Cardiac muscle cell (in vitro differentiated cells and primary cell): ENCODE data around the gene AQP7. TPM values are rescaled to one million over a fixed set of nuclear protein-coding genes. Genes with fewer than 3 reads are reported as not detected.

Source experiments
- DNase-seq, 2 donors: peaks; one replicate each; pipeline versions ENCODE4 v3.0.0 to v3.0.0-alpha.2; 2010 to 2017; ENCODE audit warnings: low read depth in 1 of 2, low spot score in 1 of 2
- H3K27ac ChIP-seq: fragments of 200-600 bp; sonication (generic); 2 replicates; pipeline ENCODE4 v1.5.1; 2016
- H3K27me3 ChIP-seq: fragments of 200-600 bp; sonication (generic); 2 replicates; pipeline ENCODE4 v1.6.0; 2016; ENCODE audit warnings: control low read depth
- H3K36me3 ChIP-seq: fragments of 200-600 bp; sonication (generic); 2 replicates; pipeline ENCODE4 v1.5.1; 2016; ENCODE audit warnings: control low read depth
- H3K4me1 ChIP-seq: fragments of 200-600 bp; sonication (generic); 2 replicates; pipeline ENCODE4 v1.8.1; 2017; ENCODE audit warnings: low read depth, mild to moderate bottlenecking, mixed run types
- H3K4me3 ChIP-seq: fragments of 200-600 bp; sonication (generic); 2 replicates; pipeline ENCODE4 v1.5.1; 2016; ENCODE audit warnings: mild to moderate bottlenecking
- H3K9me3 ChIP-seq: fragments of 200-600 bp; sonication (generic); 2 replicates; pipeline ENCODE4 v1.5.1; 2017; ENCODE audit warnings: low read depth, mild to moderate bottlenecking, control low read depth
- polyA plus RNA-seq: library from polyadenylated mRNA; unstranded; fragments of >200 nt; fragmentation: Nextera tagmentation; extraction: Ambion mirVana; gene quantifications from 2 replicates; pipeline ENCODE4 v1.2.1, GENCODE V29; 2016
- total RNA-seq: library from RNA; depleted of rRNA; stranded (reverse); fragments of >200 nt; gene quantifications from 2 replicates; pipeline ENCODE4 v1.2.3, GENCODE V29; 2016
- TF ChIP-seq, protein P1 (sequence below): IDR thresholded peaks from 2 replicates; pipeline ENCODE4 v1.5.1; 2012; ENCODE audit warnings: low read depth, mild to moderate bottlenecking, low read length

AQP7 gene
- total and polyA plus RNA-seq, 2 experiments from 2014 or later: 4.2 to 5.5 TPM

GRCh38 chr9:33437205-33437604 is 34.8 kb upstream of the AQP7 start:
- DNase-seq: no peak
- Histone ChIP-seq H3K4me3 (no peak overlapping the region), H3K27me3 (no peaks in the 10 kb centered on the region), H3K36me3 (no peaks in the 10 kb centered on the region), H3K9me3 (no peaks in the 10 kb centered on the region), H3K4me1 (no peaks in the 10 kb centered on the region), H3K27ac (no peak overlapping the region)
- TF ChIP-seq, protein P1, sequence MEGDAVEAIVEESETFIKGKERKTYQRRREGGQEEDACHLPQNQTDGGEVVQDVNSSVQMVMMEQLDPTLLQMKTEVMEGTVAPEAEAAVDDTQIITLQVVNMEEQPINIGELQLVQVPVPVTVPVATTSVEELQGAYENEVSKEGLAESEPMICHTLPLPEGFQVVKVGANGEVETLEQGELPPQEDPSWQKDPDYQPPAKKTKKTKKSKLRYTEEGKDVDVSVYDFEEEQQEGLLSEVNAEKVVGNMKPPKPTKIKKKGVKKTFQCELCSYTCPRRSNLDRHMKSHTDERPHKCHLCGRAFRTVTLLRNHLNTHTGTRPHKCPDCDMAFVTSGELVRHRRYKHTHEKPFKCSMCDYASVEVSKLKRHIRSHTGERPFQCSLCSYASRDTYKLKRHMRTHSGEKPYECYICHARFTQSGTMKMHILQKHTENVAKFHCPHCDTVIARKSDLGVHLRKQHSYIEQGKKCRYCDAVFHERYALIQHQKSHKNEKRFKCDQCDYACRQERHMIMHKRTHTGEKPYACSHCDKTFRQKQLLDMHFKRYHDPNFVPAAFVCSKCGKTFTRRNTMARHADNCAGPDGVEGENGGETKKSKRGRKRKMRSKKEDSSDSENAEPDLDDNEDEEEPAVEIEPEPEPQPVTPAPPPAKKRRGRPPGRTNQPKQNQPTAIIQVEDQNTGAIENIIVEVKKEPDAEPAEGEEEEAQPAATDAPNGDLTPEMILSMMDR: no peak

DNA sequence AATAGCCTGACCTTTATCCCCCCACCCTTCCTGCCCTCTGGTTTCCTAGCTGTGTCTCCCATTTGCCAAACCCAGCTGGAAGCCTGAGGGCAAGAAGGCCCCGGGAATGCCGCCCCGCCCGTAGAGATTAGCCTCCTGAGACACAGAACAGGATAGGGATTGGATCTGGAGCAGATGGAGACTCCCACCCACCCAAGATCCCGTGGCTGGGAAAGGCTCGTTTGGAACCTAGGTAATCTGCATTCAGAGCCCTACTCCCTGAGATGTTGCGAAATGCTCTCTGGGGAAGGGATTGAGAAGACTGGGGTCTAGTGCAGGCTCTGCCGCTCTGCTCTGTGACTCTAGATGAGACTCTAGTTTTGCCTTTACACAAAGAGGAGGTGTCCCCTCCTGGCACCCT is 34.1 kb upstream of the AQP7 start:
- no peaks in the 10 kb centered on the region for H3K9me3 ChIP-seq
- H3K27ac ChIP-seq: no peak overlapping the region
- no peaks in the 10 kb centered on the region for H3K36me3 ChIP-seq
- no peak for DNase-seq
- H3K4me1 ChIP-seq: no peaks in the 10 kb centered on the region
- H3K27me3 ChIP-seq: no peaks in the 10 kb centered on the region
- no peak overlapping the region for H3K4me3 ChIP-seq
- TF ChIP-seq, protein P1: no peak

GRCh38 chr9:33435821-33436277 is 33.5 kb upstream of the AQP7 start:
- H3K4me3 ChIP-seq: no peak overlapping the region
- H3K27ac ChIP-seq: no peak overlapping the region
- H3K4me1 ChIP-seq: no peaks in the 10 kb centered on the region
- no peaks in the 10 kb centered on the region for H3K27me3 ChIP-seq
- H3K9me3 ChIP-seq: no peaks in the 10 kb centered on the region
- DNase-seq: no peak
- TF ChIP-seq, protein P1: no peak
- H3K36me3 ChIP-seq: no peaks in the 10 kb centered on the region

- Histone ChIP-seq H3K36me3 (no peaks in the 10 kb centered on the region), H3K4me1 (no peaks in the 10 kb centered on the region), H3K9me3 (no peaks in the 10 kb centered on the region), H3K4me3 (no peak overlapping the region), H3K27me3 (no peaks in the 10 kb centered on the region), H3K27ac (no peak overlapping the region)
- TF ChIP-seq, protein P1: no peak
- no peak for DNase-seq
Observed at GRCh38 chr9:33434317-33435105, 32.1 kb upstream of the AQP7 start.

DNA sequence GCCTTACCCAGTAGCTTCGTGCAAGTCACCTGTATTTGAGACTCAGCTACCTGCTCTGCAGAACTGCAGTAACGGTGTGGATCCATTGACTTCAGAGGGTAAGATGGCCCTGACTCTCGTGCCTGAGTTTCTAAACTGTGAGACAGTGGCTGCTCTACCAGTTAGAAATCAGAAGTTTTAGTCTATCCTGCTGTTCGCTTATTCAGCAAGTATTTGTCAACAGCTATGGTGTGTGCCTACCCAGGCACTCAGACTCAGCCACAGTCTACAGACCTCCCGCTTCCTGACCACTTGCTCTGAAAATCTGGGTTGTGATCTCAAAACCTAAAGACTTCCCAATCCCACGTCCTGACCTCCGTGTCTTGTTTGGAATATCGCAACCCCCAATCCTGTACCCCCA is 31.5 kb upstream of the AQP7 start:
- TF ChIP-seq, protein P1: no peak
- H3K27ac ChIP-seq: no peak overlapping the region
- no peak overlapping the region for H3K4me3 ChIP-seq
- H3K9me3 ChIP-seq: no peaks in the 10 kb centered on the region
- DNase-seq: no peak
- H3K36me3 ChIP-seq: no peaks in the 10 kb centered on the region
- H3K4me1 ChIP-seq: no peaks in the 10 kb centered on the region
- no peaks in the 10 kb centered on the region for H3K27me3 ChIP-seq
